Measurements from ENCODE around the gene GET4.

GRCh38 chr7:832968-833424 lies 43.4 kb upstream of the GET4 start:
- TF ChIP-seq CTCF (IDR thresholded peaks at IDR 0.05), result no peak
- TF ChIP-seq POLR2A (IDR thresholded peaks at IDR 0.05), result no peak

Data from gastroesophageal sphincter (tissue), 3 donors.